Stimulated activated CD4-positive, alpha-beta T cell treated with anti-CD3 and anti-CD28 coated beads, Interleukin-15, amount 100 ng/mL, for 24 hours (primary cell): Measurements from ENCODE around the gene OLFM2.
"Not testable (repeated sequence)": the region's sequence is repeated elsewhere in the genome, so short reads cannot be mapped to it uniquely, and the experiment has no call there.

Experiments
- DNase-seq: peaks from one replicate; pipeline ENCODE4 v3.0.0-alpha.2; 2020

Gene OLFM2

DNA sequence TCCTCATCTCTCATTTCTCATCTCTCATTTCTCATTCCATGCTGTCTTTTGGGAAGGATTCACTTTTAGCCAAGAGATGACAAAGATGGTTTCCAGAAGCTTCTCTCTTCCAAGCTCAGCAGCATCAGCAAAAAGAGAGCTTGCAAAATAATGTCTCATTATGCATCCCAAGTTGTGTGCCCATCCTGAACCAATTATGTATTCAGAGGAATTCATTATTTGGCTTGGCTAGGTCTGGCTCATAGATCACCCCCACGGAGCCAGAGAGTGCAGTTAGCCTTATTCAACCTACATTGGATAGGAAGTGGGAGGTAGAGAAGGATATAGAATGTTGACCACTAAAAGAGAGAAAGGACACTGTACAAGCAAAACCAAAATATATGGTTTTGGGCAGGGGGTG lies 5.4 kb upstream of the OLFM2 start:
- no peak for DNase-seq

GRCh38 chr19:9941231-9941630 lies 4.9 kb upstream of the OLFM2 start:
- no peak for DNase-seq

GRCh38 chr19:9940778-9941177 lies 4.5 kb upstream of the OLFM2 start:
- no peak for DNase-seq

GRCh38 chr19:9939301-9939913 lies 3.1 kb upstream of the OLFM2 start:
- no peak for DNase-seq

DNA sequence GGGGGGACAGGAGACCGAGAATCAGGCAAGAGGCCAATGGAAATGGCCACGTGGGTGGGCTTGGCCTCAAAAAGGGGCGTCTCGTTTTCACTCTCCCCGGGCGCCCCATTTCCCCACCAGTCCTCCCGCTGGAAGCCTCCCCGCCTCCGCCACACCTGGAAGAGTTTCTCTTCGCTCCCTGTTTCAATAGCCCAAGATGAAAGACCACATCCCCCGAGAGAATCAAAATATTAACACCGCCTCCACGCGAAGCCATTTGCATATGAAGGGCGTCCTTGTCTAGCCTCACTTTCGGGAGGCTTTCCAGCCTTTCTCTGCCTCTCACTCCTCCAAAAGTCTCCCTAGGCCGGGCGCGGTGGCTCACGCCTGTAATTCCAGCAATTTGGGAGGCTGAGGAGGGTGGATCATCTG lies 691 bp upstream of the OLFM2 start:
- DNase-seq, result peak; percentile 6

GRCh38 chr19:9935506-9936325 lies 599 bp downstream of the OLFM2 start:
- DNase-seq, result no peak

GRCh38 chr19:9934132-9934950 lies 2.0 kb downstream of the OLFM2 start:
- peak; percentile 88 for DNase-seq

DNA sequence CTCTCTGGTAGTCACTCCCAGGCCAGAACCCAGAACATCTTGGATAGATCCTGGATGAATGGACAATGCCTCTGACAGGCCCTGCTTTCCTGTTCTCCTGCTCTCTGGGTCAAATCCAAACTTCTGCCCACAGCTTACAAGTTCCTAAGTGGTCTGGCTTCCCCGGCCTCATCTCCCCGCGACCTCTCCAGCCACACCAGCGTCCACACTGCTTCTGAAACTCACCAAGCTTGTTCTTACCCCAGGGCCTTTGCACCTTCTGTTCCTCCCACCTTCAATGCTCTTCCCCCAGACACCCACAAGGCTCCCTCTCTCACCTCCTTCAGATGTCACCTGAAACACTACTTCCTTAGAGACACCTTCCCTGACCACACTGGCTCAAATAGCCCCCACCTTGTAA lies 3.5 kb downstream of the OLFM2 start:
- no peak for DNase-seq

GRCh38 chr19:9931629-9932028 lies 4.7 kb downstream of the OLFM2 start:
- DNase-seq, result no peak

DNA sequence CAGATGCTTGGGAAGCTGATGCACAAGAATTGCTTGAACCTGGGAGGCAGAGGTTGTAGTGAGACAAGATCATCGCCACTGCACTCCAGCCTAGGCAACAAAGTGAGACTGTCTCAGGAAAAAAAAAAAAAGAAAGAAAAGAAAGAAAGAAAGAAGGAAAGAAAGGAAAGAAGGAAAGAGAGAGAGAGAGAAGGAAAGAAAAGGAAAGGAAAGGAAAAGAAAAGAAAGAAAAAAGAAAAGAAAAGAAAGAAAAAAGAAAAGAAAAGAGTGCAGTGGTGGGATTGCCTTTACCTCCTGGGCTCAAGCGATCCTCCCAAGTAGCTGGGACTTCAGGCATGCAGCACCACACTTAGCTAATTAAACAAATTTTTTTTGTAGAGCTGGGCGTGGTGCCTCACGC lies 12.9 kb downstream of the OLFM2 start:
- no peak for DNase-seq

DNA sequence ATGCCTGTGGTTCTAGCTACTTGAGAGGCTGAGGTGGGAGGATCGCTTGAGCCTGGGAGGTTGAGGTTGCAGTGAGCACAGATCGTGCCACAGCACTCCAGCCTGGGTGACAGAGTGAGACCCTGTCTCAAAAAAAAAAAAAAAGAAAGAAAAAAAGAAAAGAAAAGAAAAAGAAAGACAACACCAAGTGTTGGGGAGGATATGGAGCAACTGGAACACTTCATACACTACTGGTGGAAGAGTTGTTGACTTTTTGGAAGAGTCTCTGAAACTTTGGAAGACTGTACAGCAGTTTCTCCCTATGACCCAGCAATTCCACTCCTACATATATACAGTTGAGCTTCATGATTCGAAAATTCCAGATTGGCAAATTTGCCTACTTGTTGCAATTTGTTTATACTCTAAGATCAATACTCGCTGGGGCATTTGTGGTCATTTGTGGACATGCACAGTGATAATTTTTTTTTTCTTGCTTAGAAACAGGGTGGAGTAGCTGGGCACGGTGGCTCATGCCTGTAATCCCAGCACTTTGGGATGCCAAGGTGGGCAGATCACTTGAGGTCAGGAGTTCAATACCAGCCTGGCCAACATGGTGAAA lies 13.4 kb downstream of the OLFM2 start:
- not testable (repeated sequence) for DNase-seq

DNA sequence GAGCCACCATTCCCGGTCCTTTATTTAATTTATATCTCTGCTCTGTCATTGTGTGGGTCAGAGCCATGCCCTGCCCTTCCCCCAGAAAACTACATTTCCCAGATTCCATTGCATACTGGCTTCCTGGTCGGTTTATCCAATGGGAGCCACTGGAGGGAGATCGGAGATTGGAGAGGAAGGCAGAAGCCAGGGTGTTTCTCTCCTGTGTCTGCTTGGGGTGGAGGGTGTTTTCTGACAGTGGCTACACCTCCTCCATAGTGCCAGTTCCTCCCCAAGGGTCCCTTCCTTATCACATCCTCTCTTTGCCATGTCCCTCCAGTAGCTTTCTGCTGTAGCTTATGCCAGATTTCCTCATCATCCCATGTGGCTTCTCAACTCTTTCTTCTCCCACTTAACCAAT lies 19.0 kb downstream of the OLFM2 start:
- DNase-seq, result peak; percentile 29

DNA sequence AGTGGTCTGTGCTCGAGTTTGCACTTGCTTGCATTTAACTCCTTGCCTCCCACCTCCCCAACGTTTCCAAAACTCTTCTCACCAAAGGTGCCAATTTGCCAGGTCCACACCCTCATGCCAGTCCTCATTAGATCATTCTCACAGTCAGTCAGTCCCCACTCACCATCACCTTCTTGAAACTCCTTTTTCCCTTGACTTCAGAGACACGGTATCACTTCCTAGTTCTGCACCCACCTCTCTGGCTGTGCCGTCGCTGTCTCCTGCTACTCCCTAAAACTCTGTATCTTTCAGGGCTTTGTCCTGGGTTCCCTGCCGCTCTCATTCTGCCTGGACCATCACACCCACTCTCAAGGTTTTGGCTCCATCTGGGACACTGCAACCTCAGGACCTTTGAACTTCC lies 19.6 kb downstream of the OLFM2 start:
- no peak for DNase-seq

GRCh38 chr19:9914315-9915207 lies 21.8 kb downstream of the OLFM2 start:
- peak; percentile 90 for DNase-seq

DNA sequence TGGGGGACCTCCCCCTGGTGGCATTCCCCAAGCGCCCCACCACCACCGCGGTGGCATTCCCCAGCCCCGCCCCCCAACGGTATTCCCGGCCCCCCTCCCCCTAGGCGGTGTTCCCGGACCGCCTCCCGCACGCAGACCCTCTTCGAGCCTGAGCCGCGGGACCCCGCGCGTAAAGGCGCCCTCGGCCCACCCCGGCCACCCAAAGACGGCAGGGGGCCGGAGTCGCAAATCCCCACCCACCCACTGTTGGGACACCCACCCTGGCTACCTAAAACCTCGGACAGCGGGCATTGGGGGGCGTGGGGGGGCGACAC lies 22.4 kb downstream of the OLFM2 start:
- DNase-seq, result no peak

DNA sequence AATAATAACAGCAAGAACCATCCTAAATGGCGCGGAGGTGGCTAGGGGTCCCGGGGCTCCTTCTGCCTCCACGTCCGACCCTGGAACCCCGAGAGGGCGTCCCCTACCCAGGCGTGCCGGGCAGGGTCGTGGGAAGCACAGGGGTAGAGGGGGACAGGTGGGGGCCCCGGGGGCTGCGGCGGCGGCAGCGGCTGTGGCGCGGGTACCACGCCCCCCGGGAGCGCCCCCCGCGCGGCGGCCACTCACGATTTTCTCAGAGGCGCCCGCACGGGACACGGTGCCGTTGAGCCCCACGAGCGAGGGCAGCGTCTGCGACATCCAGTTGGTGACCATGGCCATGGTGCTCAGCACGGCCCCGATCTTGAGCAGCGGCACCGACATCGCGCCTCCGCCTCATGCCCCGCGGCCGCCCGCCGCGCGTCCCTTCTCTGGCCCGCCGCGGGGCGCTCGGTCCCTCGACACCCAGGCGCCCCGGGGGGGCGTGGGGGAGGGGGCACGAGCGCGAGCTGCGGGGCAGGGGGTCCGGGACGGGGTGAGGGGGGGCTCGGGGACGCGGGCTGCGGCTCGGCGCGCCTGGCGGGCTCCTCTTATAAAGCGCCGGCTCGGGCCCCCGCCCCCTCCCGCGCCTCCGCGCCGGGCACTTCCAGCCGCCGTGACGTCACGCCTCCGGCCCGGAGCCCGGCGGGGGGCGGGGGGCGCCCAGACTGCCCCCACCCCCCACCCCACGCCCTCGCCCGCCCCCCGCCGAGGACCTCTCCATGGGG lies 22.9 kb downstream of the OLFM2 start:
- peak; percentile 26 for DNase-seq

- DNase-seq, result no peak
Observed at GRCh38 chr19:9912551-9913236, 23.6 kb downstream of the OLFM2 start.

DNA sequence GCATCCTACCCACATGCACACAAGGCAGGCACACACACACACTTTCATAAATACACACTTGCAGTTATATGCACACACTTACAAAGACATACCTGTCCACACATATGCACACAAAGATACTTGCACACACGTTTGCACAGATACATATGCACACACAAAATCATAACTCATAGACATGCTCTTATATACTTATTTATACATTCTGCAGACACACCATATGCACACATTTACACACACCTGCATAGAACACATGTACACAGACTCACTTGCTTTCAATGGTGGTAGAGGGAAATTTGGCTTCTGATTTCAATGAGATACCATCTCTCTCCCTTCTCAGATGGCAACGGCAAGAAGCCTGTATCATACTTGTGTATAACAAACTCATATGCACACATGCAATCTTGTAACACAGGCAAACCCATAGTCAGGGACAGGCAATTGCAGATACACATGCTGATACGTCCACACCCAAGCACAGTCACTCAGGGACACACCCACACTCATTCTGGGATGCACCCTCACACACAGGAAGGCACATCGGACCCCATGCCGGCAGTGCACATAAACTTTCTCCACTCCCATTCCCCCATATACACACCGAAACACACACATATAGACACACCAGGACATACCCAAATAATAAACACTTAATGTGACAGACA lies 24.7 kb downstream of the OLFM2 start:
- no peak for DNase-seq

- no peak for DNase-seq
Observed at GRCh38 chr19:9910625-9911024, 25.7 kb downstream of the OLFM2 start.

DNA sequence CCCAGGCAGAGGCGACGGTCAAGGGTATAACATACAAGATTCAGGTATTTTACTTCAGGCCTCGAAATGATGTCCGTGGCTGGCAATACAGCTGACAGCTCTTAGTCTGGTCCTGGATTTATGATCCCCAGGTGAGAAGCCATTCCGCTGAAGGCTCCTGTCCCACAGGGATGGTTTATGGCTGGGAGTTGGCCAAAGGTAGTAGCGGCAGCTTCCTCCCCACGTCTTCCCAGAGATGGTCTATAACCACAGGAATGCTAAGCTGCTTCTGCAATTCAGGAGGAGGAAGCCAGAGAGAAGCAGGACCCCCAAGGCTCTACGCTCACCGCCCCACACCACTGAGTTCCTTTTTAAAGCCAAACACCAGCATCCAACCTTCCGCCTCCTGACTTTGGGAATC lies 27.1 kb downstream of the OLFM2 start:
- no peak for DNase-seq
